GM21360 (cell line): ENCODE measurements around the gene CYP4F8.
"Not testable (repeated sequence)": the region's sequence is repeated elsewhere in the genome, so short reads cannot be mapped to it uniquely, and the experiment has no call there.

Experiments
- ATAC-seq: cut with Tn5 transposase; IDR thresholded peaks from one replicate; pipeline ENCODE4 v1.9.1; 2021; ENCODE audit warnings: mild to moderate bottlenecking, moderate library complexity; ENCODE audit not compliant: unreplicated experiment

The CYP4F8 gene

GRCh38 chr19:15614507-15615379 lies at the start of gene CYP4F8:
Gene CYP4F8 (plus strand): TSS chr19:15615218. CDS start chr19:15615617, 399 bp downstream.
- no peak for ATAC-seq

- ATAC-seq: no peak
Observed at GRCh38 chr19:15570420-15570819, 44.6 kb upstream of the CYP4F8 start.

GRCh38 chr19:15575406-15575805 lies 39.6 kb upstream of the CYP4F8 start:
- no peak for ATAC-seq

GRCh38 chr19:15576526-15577156 lies 38.4 kb upstream of the CYP4F8 start:
- no peak for ATAC-seq

GRCh38 chr19:15577184-15577771 lies 37.7 kb upstream of the CYP4F8 start:
- no peak for ATAC-seq

- ATAC-seq: no peak
Observed at GRCh38 chr19:15583346-15583745, 31.7 kb upstream of the CYP4F8 start.

- ATAC-seq: no peak
Observed at GRCh38 chr19:15584095-15584494, 30.9 kb upstream of the CYP4F8 start.

- ATAC-seq: no peak
Observed at GRCh38 chr19:15584541-15585115, 30.4 kb upstream of the CYP4F8 start.

GRCh38 chr19:15587663-15588062 lies 27.4 kb upstream of the CYP4F8 start:
- no peak for ATAC-seq

GRCh38 chr19:15588265-15588664 lies 26.8 kb upstream of the CYP4F8 start:
- ATAC-seq: no peak

- ATAC-seq: no peak
Observed at GRCh38 chr19:15589760-15590451, 25.1 kb upstream of the CYP4F8 start.

- no peak for ATAC-seq
Observed at GRCh38 chr19:15591796-15592195, 23.2 kb upstream of the CYP4F8 start.

GRCh38 chr19:15592506-15592905 lies 22.5 kb upstream of the CYP4F8 start:
- ATAC-seq: not testable (repeated sequence)

- ATAC-seq: not testable (repeated sequence)
Observed at GRCh38 chr19:15593766-15594165, 21.3 kb upstream of the CYP4F8 start.

GRCh38 chr19:15595069-15595468 lies 19.9 kb upstream of the CYP4F8 start:
- ATAC-seq: no peak

- ATAC-seq: not testable (repeated sequence)
Observed at GRCh38 chr19:15607978-15608925, 6.8 kb upstream of the CYP4F8 start.

- ATAC-seq: no peak
Observed at GRCh38 chr19:15609261-15609660, 5.8 kb upstream of the CYP4F8 start.

- ATAC-seq: no peak
Observed at GRCh38 chr19:15612342-15612741, 2.7 kb upstream of the CYP4F8 start.

- no peak for ATAC-seq
Observed at GRCh38 chr19:15613338-15613737, 1.7 kb upstream of the CYP4F8 start.

- ATAC-seq: no peak
Observed at GRCh38 chr19:15615526-15615925, 508 bp downstream of the CYP4F8 start.
